Colonic mucosa (tissue), 4 donors: ENCODE measurements around the gene MDN1. TPM values are rescaled to one million over a fixed set of nuclear protein-coding genes. Genes with fewer than 3 reads are reported as not detected.
"Not testable (repeated sequence)": the region's sequence is repeated elsewhere in the genome, so short reads cannot be mapped to it uniquely, and the experiment has no call there.

Experiments used
- DNase-seq: peaks from one replicate; pipeline ENCODE4 v3.0.0-alpha.2; 2020
- H3K27ac ChIP-seq: fragments of 200-600 bp; one replicate; pipeline ENCODE4 v1.8.0; 2021
- H3K27me3 ChIP-seq: fragments of 200-600 bp; one replicate; pipeline ENCODE4 v1.8.0; 2021
- H3K36me3 ChIP-seq: fragments of 200-600 bp; one replicate; pipeline ENCODE4 v1.8.0; 2021
- H3K4me1 ChIP-seq: fragments of 200-600 bp; one replicate; pipeline ENCODE4 v1.8.0; 2021; ENCODE audit warnings: mild to moderate bottlenecking
- H3K4me3 ChIP-seq: fragments of 200-600 bp; one replicate; pipeline ENCODE4 v1.8.0; 2021
- H3K9ac ChIP-seq, 2 donors: one replicate each; pipeline ENCODE4 v1.7.0; 2013; ENCODE audit warnings: control low read depth in 2 of 2, low read depth in 2 of 2, low read length in 2 of 2
- H3K9me3 ChIP-seq: fragments of 200-600 bp; one replicate; pipeline ENCODE4 v1.8.0; 2021
- CTCF ChIP-seq: fragments of 200-600 bp; IDR thresholded peaks from one replicate; pipeline ENCODE4 v1.8.0; 2022; ENCODE audit warnings: antibody characterized with exemption, mild to moderate bottlenecking
- intact Hi-C: fragments of 100-400 bp; cut with DNase I; formaldehyde crosslinking; loops from one replicate; pipeline ENCODE4 v1.14.1; 2022
- total RNA-seq, 2 donors: library from RNA; stranded (reverse); fragmentation: NEBNext Ultra II Directional in 1 of 2; extraction: Animal tissue kit (Norgen Biotek cat#: 25700) in 1 of 2; gene quantifications; one replicate each; pipeline ENCODE4 v1.2.1, GENCODE V29; 2021
- donor health status: healthy.
- donor health status: DM: no; HTN: no; CAD: no.
- donor health status: DM: no; HTN: no; CAD: no.

MDN1 gene
- total RNA-seq, 2 donors from 2014 or later, result 17.5 to 30.7 TPM

- Histone ChIP-seq H3K27me3 (no peaks in the 10 kb centered on the region), H3K27ac (no peak overlapping the region), H3K9me3 (no peaks in the 10 kb centered on the region), H3K4me3 (no peak overlapping the region), H3K4me1 (no peaks in the 10 kb centered on the region), H3K36me3 (no peaks in the 10 kb centered on the region), H3K9ac (no peak overlapping the region)
- DNase-seq, result no peak
- intact Hi-C loops, result no loop called here
- TF ChIP-seq CTCF, result no peak
Observed at GRCh38 chr6:89745096-89745495, 74.5 kb downstream of the MDN1 start.

- DNase-seq, result no peak
- Histone ChIP-seq H3K4me1 (no peaks in the 10 kb centered on the region), H3K27me3 (no peaks in the 10 kb centered on the region), H3K4me3 (no peak overlapping the region), H3K9ac (no peak overlapping the region), H3K27ac (no peak overlapping the region), H3K36me3 (no peaks in the 10 kb centered on the region), H3K9me3 (no peaks in the 10 kb centered on the region)
- no peak for TF ChIP-seq CTCF
- intact Hi-C loops, result no loop called here
Observed at GRCh38 chr6:89736893-89737292, 82.7 kb downstream of the MDN1 start.

GRCh38 chr6:89734526-89734925, 85.1 kb downstream of the MDN1 start:
- Histone ChIP-seq H3K27ac (no peak overlapping the region), H3K9me3 (no peaks in the 10 kb centered on the region), H3K27me3 (no peaks in the 10 kb centered on the region), H3K36me3 (no peaks in the 10 kb centered on the region), H3K4me3 (no peak overlapping the region), H3K9ac (no peak overlapping the region), H3K4me1 (no peaks in the 10 kb centered on the region)
- intact Hi-C loops, result no loop called here
- TF ChIP-seq CTCF, result no peak
- no peak for DNase-seq

GRCh38 chr6:89731924-89732567, 87.5 kb downstream of the MDN1 start:
- intact Hi-C loops, result no loop called here
- no peaks in the 10 kb centered on the region for H3K27me3 ChIP-seq
- no peak overlapping the region for H3K4me3 ChIP-seq
- no peaks in the 10 kb centered on the region for H3K4me1 ChIP-seq
- DNase-seq, result no peak
- no peak overlapping the region for H3K9ac ChIP-seq
- peaks cover 3% of the 10 kb centered on the region for H3K36me3 ChIP-seq
- H3K27ac ChIP-seq, result no peak overlapping the region
- no peak for TF ChIP-seq CTCF
- H3K9me3 ChIP-seq, result no peaks in the 10 kb centered on the region

GRCh38 chr6:89731262-89731661, 88.3 kb downstream of the MDN1 start:
- H3K27me3 ChIP-seq, intact Hi-C loops, H3K4me1 ChIP-seq, H3K27ac ChIP-seq, H3K9me3 ChIP-seq, DNase-seq, H3K36me3 ChIP-seq, H3K9ac ChIP-seq, H3K4me3 ChIP-seq: not testable (repeated sequence)

- H3K36me3 ChIP-seq, result peaks cover 3% of the 10 kb centered on the region
- H3K9ac ChIP-seq, result no peak overlapping the region
- no peak overlapping the region for H3K27ac ChIP-seq
- H3K9me3 ChIP-seq, result no peaks in the 10 kb centered on the region
- TF ChIP-seq CTCF, result no peak
- H3K27me3 ChIP-seq, result no peaks in the 10 kb centered on the region
- no peaks in the 10 kb centered on the region for H3K4me1 ChIP-seq
- H3K4me3 ChIP-seq, result no peak overlapping the region
- intact Hi-C loops, result no loop called here
- no peak for DNase-seq
Observed at GRCh38 chr6:89729818-89730217, 89.8 kb downstream of the MDN1 start.
